Endothelial cell of umbilical vein (primary cell): ENCODE measurements around the gene CFAP61.

Experiments
- POLR2A ChIP-seq: IDR thresholded peaks from 2 replicates; pipeline ENCODE4 v1.6.1; 2012; ENCODE audit warnings: low read depth, mild to moderate bottlenecking, control low read depth, low read length
- TF ChIP-seq, protein P1 (sequence below), 2 donors: IDR thresholded peaks; 1 replicate in 1 of 2; 2 replicates in 1 of 2; pipeline ENCODE4 v1.5.1; 2011; ENCODE audit warnings: low read length in 2 of 2, mild to moderate bottlenecking in 2 of 2, moderate library complexity in 2 of 2, control low read depth in 1 of 2, inconsistent platforms in 1 of 2, low read depth in 1 of 2; ENCODE audit not compliant: insufficient read depth in 1 of 2; ENCODE audit errors: extremely low read depth in 1 of 2

DNA sequence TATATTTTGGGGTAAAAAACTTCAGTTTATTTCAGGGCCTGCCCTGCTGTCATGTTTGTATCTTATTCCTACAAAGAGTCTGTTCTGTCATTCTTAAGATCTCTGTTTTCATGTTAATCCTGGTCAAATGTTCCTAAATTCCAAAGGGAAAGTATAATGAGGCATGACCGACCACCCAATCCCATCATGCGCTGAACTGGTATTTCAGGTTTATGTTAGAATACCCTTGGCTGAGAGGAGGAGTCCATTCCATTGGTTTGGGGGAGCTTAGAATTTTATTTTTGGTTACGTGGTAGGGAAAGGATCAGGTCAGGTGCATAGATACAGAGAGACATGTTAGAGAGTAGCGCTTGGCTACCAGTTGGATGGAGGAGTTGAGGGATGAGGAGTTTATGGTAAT is 25.7 kb downstream of the CFAP61 start:
- TF ChIP-seq, protein P1, sequence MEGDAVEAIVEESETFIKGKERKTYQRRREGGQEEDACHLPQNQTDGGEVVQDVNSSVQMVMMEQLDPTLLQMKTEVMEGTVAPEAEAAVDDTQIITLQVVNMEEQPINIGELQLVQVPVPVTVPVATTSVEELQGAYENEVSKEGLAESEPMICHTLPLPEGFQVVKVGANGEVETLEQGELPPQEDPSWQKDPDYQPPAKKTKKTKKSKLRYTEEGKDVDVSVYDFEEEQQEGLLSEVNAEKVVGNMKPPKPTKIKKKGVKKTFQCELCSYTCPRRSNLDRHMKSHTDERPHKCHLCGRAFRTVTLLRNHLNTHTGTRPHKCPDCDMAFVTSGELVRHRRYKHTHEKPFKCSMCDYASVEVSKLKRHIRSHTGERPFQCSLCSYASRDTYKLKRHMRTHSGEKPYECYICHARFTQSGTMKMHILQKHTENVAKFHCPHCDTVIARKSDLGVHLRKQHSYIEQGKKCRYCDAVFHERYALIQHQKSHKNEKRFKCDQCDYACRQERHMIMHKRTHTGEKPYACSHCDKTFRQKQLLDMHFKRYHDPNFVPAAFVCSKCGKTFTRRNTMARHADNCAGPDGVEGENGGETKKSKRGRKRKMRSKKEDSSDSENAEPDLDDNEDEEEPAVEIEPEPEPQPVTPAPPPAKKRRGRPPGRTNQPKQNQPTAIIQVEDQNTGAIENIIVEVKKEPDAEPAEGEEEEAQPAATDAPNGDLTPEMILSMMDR (IDR thresholded peaks at IDR 0.05; ENCODE audit: extremely low read depth in 1 of 2, insufficient read depth in 1 of 2, low read depth in 1 of 2, low read length in 2 of 2), result no peak
- no peak for TF ChIP-seq POLR2A
